NOMO-1 treated with DMSO at 0.1 percent for 48 hours (cell line): ENCODE results near the gene LCMT1.
A peak's percentile ranks its signal among the peaks of the same experiment; 100 is the strongest.
"Not testable (repeated sequence)": the region's sequence is repeated elsewhere in the genome, so short reads cannot be mapped to it uniquely, and the experiment has no call there.

Experiments used
- DNase-seq: peaks from one replicate; lab custom pipeline; 2025; ENCODE audit not compliant: unreplicated experiment; lab: John Stamatoyannopoulos, UW

Gene LCMT1

DNA sequence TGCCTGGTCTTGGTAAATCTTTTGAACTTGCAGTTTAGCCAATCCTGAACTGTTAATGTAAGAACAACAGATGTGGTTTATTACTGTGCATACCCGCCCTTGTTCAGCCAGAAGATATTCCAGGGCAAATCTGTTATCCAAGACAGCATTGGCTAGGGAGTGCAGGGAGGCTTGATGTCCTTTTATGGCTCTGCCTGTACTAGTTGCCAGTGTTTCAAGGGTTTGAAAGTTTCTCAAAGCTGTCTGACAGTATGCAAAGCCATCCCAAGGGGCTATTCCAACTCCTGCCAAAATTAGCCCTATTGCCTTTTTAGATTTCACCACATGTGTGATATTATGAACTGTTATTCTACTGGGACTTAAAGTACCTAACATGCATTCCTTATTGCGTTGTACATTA lies 30.1 kb downstream of the LCMT1 start:
- no peak for DNase-seq

DNA sequence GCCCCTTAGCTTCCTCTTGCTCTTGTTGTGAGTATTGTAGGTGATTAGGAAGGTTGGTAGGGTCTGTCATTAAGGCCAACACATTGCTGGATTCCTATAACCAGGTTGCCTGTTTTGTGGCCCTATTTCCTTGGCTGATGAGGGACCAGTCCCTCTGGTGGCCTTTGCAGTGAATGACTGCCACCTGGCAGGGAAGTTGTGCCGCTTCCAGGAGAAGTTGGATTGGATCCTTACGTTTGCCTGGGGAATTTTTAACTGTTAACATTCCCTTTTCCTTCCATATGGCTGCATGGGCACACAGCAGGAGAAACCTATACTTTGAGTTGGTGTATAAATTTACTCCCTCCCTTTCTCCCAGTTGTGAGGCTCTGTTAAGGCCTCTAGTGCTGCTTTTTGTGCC lies 32.4 kb downstream of the LCMT1 start:
- DNase-seq = no peak

DNA sequence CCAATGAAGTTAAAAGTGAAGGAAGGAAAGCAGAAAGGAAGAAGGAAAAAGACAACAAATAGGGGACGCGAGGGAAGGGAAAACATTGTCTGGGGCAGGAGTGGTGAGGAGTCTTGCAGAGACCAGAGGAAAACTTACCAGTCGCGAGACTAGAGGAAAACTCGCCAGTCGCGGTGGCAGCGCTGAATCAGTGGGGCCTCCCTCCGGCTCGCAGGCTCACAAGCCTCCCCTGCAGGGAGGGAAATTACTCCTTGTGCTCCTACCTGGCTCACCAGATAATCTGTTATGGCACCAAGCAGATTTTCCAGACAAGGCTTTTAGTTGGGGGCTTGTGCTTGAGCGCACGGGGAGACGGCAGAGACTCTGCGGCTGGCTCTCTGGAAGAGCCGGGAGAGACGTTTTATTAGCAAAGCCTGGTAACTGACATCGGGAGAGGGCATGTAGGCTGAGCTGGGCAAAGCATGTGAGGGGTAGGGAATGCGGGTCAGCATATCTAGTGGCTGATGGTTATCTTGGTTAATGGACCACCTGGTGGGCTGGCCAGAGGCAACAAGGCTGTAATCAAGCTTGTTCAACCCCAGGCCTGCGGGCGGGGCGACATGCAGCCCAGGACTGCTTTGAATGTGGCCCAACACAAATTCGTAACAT lies 37.1 kb downstream of the LCMT1 start:
- DNase-seq = no peak

DNA sequence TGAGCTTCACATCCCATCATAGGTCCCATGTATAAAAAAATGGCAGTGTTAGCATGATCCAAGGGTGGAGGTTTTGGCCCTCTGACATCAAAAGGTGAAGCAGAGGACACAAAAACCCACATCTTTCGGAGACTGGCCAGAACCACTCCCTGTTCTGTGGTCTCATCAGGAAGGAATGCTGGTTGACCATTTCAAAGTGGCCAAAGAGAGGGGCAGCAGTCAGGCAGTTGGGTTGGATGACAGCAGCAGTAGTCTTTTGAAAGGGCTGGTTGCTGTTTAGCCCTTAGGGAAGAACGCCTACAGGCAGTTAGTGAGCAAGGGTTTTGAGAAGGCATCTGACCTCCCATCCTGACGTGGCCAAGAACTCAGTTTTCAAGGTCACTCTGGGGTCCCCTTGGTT lies 40.5 kb downstream of the LCMT1 start:
- DNase-seq = no peak

DNA sequence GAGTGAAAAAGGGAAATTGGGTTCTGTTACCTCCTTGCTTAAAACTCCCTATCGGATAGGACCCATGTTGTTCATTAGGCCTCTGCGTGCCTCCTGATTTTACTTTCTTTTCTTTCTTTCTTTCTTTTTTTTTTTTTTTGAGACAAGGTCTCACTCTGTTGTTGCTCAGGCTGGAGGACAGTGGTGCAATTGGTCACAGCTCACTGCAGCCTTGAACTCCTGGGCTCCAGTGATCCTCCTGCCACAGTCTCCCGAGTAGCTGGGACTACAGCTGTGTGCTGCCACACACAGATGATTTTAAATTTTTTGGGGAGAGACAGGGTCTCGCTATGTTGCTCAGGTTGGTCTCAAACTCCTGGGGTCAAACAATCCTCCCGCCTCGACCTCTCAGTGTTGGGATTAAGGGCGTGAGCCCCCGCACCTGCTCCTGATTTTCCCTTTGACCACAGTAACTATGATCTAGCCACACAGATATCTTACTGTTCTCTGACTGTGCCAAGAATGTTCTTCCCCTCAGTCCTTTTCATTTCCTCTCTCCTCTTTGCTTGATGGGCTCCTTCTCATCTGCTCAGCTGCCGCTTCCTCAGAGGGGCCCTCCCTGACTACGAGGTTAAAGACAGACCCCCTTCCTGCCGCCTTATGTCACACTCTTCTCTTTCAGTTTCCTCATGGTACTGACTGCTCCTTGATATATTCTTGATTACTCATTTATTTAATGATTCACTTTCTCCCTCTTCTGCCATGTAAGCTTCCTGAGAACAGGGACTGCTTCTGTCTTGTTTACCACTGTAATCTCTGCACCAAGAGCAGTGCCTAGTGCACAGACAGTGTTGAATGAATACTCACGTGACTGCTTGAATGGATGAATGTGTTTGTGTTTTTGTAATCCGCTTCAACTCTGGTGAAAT lies 44.3 kb downstream of the LCMT1 start:
- no peak for DNase-seq

DNA sequence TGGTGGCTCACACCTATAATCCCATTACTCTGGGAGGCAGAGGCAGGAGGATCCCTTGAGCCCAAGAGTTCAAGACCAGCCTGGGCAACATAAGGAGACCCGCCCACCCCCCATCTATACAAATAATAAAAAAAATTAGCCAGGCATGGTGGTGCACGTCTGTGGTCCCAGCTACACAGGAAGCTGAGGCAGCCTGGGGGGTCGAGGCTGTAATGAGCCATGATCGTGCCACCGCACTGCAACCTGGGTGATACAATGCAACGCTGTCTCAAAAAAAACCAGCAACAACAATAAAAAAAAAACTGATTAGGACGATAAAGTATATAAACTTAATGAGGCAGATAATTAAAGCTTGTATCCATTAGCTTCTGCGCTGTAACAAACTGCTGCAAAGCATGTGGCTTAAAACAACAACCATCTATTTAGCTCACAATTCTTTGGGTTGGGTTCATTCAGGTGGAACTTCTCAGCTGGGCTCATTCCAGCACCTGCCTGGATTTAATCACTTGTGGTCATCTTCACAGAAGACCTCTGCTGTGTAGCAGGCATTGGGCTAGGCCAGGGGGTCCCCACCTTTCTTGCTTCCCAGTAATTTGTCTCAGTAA lies 45.8 kb downstream of the LCMT1 start:
- no peak for DNase-seq

DNA sequence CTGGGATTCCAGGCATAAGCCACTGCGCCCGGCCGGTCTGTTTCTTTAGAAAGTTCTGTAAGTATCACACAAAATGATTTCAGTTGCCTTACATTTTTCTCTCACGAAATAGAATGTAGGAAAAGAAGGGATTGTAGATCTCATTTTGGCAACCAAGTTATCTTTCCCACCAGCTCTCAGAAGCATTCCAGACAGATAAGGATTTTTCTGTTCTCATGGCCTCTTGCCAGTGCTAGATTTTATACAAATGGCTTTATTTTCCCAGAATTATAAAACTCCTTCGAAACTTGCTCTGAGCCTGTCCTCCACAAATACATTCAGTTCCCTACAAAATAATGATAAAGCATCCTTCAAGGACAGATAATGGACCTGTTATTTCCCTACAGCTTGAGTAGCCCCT lies 46.9 kb downstream of the LCMT1 start:
- DNase-seq = no peak

DNA sequence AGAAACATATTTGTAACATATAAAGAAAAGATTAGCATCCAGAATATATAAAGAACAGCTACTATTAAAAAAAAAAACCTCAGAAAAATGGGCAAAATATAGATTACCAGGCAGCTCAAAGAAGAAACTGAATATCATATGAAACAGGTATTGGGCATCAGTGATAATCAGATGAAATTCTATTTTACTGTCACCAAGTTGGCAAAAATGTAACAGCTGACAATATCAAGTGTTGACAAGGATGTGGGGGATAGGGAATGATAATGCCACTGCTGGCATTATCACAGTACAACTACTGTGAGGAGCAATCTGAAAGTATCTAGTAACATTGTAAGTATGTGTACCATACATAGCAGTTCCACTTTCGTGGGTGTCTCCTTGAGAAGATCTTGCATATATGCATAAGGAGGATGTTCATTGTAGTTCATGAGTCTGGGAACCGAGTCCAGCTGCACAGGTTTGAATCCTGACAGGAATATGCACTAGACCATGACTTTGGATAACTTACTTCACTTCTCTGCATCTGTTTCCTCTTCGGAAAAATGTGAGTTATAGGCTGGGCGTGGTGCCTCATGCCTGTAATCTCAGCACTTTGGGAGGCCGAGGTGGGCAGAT lies 50.3 kb downstream of the LCMT1 start:
- no peak for DNase-seq

DNA sequence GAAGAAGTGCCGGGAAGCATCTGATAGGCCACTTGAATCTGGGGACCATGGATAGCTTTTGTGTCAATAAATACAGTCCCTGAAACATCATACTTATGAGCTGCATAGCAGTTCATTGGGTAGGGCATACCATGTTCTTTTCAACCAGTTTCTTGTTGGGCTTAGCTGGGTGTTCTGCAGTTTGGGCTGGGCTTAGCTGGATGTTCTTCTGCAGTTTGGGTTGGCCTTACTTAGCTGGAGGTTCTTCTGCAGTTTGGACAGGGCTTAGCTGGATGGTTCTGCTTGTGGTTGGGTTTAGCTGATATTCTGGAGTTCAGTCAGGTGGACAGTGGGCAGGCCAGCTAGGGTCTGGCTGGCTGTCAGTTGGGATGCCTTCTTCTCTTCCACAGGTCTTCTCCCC lies 52.1 kb downstream of the LCMT1 start:
- no peak for DNase-seq

DNA sequence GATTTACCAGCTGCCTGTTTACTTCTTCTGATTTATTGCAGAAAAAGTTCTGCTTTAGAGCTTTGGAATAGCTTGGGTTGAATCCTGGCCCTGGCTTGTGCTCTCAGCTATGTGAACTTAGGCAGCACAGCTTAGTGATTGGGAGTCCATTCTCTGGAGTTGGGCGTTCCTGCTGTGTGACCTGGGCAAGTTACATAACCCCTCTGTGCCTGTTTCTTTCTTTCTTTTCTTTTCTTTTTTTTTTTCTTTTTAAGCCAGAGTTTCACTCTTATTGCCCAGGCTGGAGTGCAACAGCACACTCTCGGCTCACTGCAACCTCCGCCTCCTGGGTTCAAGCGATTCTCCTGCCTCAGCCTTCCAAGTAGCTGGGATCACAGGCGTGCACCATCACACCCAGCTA lies 53.7 kb downstream of the LCMT1 start:
- no peak for DNase-seq

DNA sequence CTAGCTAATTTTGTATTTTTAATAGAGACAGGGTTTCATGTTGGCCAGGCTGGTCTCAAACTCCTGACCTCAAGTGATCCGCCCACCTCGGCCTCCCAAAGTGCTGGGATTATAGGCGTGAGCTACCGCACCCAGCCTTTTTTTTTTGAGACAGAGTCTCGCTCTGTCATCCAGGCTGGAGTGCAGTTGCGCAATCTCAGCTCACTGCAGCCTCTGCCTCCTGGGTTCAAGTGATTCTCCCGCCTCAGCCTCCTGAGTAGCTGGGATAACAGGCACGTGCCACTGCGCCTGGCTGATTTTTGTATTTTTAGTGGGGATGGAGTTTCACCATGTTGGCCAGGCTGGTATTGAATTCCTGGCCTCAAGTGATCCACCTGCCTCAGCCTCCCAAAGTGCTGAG lies 56.4 kb downstream of the LCMT1 start:
- not testable (repeated sequence) for DNase-seq

DNA sequence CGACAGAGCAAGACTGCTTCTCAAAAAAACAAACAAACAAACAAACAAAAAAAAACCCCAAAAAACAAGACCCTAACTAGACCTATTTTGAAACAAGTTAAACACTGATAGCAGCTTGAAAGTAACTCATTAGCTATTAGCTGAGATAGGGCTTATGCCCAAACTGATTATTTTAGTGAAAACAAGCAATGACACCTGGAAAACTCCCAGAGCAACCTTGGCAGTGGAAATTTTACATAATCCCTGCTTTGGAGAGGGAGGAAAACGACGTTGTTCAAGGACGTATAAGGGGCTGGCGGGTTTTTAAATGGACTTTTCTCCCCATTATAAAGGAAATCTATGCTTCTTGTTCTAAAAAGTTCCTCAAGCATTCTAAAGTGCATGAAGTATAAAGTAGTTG lies 59.8 kb downstream of the LCMT1 start:
- DNase-seq = no peak

DNA sequence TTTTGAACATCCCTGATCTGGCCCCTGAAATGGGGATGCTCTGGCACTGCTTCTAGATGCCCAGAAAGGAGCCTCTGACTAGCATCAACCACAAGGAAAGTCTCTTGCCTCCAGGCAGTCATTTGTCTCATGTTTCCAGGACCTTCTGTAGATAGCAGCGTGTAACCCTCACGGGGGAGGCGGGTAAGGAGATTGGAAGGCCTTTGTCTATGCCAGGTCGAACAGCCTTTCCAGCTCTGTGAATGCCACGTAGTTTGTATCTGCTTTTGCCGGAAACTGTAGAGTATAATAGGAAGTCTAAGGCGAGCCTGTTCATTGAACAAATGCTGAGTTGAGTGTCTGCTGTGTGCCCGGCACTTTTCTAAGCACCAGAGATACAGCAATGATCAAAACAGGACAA lies 61.3 kb downstream of the LCMT1 start:
- no peak for DNase-seq

DNA sequence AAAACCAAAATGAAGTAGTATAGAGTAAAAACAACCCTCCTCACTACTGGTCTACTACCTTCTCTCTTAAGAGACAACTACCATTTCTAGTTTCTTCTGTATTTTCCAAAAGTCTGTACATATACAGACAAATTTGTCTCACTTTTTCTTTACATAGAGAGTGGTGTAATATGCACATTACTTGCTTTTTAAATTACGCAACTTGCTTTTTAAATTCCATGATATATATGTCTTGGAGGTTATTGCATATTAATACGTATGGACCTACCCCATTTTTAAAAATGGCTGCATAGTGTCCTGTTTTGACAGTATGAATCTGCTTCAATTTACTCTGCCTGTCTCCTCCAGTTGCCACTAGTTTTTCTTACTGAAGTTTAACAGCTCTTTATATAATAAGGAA lies 62.7 kb downstream of the LCMT1 start:
- no peak for DNase-seq

DNA sequence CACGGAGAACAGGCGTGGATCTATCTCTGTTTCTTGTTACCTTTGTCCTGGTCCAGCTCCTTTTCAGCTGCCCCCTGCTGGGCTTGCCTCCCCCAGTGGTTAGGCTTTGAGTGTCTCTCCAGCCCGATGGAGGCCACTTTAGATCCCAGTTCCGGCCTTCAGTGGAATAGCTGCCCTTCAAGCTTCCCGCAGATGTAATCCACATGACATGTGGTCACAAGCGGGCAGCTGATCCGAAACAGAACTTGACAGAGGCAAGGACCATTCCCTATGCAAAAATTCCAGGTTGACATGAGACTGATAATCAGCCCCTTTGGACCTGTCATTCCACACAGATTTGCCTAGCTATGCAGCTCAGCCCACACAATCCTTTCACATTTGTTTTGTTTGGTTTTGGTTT lies 64.6 kb downstream of the LCMT1 start:
- DNase-seq = no peak

DNA sequence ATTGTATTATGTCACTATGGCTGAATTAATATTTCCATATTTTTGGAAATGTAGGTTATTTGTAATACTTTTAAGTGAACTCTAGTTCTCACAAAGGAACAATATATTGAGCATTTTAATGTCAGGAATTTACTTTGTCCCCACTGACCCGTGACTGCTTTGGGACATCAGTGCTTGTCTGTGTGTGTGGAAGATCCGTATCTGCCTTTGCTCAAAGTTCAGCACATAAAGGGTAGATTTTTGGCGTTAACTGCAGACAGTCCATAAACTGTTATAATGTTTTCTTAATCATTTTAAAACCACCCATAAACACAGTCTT lies 65.9 kb downstream of the LCMT1 start:
- DNase-seq = no peak

DNA sequence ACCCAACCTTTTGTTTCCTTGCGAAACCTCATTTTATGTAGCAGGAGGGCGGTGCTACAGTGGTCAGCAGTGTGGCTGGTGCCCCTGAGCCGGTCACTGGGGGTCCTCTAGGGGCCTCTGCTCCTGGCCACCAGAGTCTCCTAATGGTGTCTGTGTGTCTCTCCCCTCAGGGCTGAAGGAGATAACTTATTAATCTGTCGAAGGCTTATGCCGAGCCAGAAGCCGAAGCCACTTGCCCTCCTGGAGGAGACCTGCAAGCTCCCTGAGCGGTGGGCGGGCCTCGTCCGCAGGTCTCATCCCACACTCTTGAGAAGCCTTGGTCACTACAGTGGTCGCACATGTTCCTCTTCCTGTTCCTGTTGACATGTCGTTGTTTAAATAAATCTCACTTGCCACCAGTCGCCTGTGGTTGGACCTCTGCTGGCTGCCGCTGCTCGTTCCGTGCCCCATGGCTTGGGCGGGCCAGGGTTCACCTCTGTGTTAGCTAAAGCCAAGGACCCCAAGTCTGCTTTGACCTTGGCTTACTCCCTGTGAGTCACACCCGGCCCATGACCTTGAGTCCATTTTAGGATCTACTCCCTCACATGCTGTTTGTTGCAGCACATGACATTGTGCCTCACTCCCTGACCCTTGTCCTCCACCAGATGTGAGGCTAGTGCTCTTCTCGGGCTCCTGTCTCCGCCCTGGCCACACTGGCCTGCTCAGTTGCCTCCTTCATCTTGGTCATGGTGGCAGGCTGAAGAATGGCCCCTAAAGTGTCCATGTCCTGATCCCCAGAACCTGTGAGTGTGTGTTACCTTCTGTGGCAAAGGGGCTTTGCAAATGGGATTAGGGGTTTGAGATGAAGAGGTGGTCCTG lies 66.5 kb downstream of the LCMT1 start:
- peak; percentile 72 for DNase-seq

DNA sequence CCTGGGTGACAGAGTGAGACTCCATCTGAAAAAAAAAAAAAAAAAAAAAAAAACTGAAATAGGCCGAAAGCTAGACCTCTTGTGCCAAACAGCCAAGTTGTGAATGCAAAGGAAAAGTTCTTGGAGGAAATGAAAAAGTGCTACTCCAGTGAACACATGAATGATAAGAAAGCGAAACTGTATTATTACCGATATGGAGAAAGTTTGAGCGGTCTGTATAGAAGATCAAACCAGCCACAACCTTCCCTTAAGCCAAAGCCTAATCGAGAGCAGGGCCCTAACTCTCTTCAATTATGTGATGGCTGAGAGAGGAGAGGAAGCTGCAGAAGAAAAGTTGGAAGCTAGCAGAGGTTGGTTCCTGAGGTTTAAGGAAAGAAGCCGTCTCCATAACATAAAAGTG lies 69.7 kb downstream of the LCMT1 start:
- DNase-seq = not testable (repeated sequence)

DNA sequence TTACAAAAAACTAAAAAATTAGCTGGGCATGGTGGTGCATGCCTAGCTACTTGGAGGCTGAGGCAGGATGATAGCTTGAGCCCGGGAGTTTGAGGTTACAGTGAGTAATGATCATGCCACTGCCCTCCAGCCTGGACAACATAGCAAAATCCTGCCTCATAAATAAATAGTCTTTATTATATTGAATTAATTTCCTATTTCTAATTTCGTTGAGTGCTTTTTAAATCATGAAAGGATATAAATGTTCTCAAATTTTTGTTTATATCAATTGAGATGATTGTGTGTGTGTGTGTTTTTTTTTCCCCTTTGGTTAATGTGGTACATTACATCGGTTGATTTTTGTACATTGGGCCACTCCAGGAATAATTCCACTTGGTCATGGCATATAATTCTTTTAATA lies 73.2 kb downstream of the LCMT1 start:
- no peak for DNase-seq

DNA sequence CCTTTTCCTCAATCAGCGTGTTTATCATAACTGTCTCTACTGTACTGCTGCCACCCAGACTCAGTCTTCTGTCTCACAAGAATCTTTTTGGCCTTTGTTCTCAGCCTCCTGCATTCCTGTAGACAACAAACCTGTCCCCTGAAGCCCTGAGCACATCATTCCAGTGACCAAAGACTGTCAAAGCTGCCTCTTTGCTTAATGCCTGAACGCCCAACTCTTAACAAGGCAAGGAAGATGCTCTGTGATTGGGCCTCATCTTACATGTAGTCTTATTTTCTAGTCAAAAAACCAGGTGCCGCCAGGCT lies 75.9 kb downstream of the LCMT1 start:
- DNase-seq = no peak

DNA sequence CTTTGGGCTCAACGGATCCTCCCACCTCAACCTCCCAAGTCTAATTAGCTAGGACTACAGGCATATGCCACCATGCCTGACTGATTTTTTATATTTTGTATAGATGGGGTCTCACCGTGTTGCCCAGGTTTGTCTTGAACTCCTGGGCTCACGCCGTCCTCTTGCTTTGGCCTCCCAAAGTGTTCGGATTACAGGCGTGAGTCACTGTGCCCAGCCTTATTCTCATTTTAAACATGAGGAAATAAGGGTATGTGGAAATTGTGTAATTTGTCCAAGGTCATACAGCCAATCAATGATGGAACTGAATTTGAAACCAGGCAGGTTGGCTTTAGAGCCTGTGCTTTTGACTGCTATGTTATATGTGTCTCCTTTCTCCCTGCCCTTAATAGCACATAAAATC lies 77.8 kb downstream of the LCMT1 start:
- peak; percentile 32 for DNase-seq
